Measurements from ENCODE around the gene ABHD6.
"Not testable (repeated sequence)": the region's sequence is repeated elsewhere in the genome, so short reads cannot be mapped to it uniquely, and the experiment has no call there.

Gene ABHD6

GRCh38 chr3:58218904-58219303 lies 18.7 kb upstream of the ABHD6 start:
- H3K27ac ChIP-seq, result no peak overlapping the region
- TF ChIP-seq, protein P1, sequence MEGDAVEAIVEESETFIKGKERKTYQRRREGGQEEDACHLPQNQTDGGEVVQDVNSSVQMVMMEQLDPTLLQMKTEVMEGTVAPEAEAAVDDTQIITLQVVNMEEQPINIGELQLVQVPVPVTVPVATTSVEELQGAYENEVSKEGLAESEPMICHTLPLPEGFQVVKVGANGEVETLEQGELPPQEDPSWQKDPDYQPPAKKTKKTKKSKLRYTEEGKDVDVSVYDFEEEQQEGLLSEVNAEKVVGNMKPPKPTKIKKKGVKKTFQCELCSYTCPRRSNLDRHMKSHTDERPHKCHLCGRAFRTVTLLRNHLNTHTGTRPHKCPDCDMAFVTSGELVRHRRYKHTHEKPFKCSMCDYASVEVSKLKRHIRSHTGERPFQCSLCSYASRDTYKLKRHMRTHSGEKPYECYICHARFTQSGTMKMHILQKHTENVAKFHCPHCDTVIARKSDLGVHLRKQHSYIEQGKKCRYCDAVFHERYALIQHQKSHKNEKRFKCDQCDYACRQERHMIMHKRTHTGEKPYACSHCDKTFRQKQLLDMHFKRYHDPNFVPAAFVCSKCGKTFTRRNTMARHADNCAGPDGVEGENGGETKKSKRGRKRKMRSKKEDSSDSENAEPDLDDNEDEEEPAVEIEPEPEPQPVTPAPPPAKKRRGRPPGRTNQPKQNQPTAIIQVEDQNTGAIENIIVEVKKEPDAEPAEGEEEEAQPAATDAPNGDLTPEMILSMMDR (conservative IDR thresholded peaks at IDR 0.05), result no peak
- no peak for TF ChIP-seq ZFX (IDR thresholded peaks at IDR 0.05)

DNA sequence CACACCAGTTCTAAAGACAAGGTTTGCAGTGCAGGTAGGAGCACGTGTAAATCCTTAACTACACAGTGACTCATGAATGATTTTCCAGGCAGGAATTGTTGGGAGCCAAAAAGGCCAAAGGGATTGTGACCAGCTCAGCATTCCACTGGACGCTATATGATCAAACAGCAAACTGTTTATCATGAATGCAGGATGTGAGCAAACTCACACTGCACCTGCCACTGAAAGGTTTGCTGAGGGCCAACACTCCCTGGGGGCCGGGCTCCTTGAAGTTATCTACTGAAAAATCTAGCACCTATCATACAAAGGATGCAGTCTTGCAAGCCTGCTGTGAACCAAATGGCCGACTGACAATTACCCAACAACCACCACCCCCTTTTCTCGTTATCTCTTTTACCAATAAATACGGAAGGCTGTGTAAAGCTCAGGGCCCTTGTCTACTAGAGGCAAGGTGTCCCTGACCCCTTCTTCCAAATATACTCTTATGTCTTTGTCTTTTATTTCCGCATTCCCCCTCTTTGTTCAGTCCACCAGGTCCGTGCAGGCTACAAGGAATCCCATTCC lies 15.3 kb upstream of the ABHD6 start:
- TF ChIP-seq ZFX (IDR thresholded peaks at IDR 0.05), result no peak
- TF ChIP-seq, protein P1 (conservative IDR thresholded peaks at IDR 0.05), result no peak
- H3K27ac ChIP-seq, result no peak overlapping the region

GRCh38 chr3:58223855-58224254 lies 13.7 kb upstream of the ABHD6 start:
- no peak overlapping the region for H3K27ac ChIP-seq
- TF ChIP-seq, protein P1 (conservative IDR thresholded peaks at IDR 0.05), result no peak

GRCh38 chr3:58227933-58228332 lies 9.7 kb upstream of the ABHD6 start:
- H3K27ac ChIP-seq, result not testable (repeated sequence)

- H3K27ac ChIP-seq, result no peak overlapping the region
- TF ChIP-seq ZFX (IDR thresholded peaks at IDR 0.05), result no peak
- TF ChIP-seq, protein P1 (conservative IDR thresholded peaks at IDR 0.05), result no peak
These were observed 6.6 kb upstream of the ABHD6 start for GRCh38 chr3:58230876-58231552.

GRCh38 chr3:58231666-58232065 lies 5.9 kb upstream of the ABHD6 start:
- H3K27ac ChIP-seq, result no peak overlapping the region
- TF ChIP-seq, protein P1 (conservative IDR thresholded peaks at IDR 0.05), result no peak
- TF ChIP-seq ZFX (IDR thresholded peaks at IDR 0.05), result no peak

DNA sequence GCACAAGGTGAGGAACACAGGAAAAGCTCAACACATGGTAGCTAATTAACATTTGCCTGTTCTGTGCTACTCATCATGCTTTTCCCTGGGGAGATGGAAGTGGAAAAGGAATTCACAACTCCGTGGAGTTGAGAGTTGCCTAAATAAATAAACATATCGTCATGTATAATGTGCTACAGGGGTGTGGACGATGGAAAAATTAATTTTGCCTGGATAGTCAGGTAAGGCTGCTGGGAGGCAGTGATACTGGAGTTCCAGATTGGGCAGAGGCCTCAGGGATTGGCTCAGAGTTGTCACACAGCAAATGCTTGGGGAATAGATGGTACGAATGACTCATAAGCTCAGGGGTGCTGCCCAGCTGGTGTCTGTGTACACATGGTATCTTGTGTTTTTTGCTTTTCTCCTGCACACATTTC lies 3.1 kb upstream of the ABHD6 start:
- H3K27ac ChIP-seq, result no peak overlapping the region
- TF ChIP-seq, protein P1 (conservative IDR thresholded peaks at IDR 0.05), result no peak

GRCh38 chr3:58235970-58236369 lies 1.6 kb upstream of the ABHD6 start:
- TF ChIP-seq, protein P1 (conservative IDR thresholded peaks at IDR 0.05), result no peak
- no peak for TF ChIP-seq ZFX (IDR thresholded peaks at IDR 0.05)

More at GRCh38 chr3:58235970-58236369, 1.6 kb upstream of the ABHD6 start:
- no peak overlapping the region for H3K27ac ChIP-seq

All from C4-2B (cell line).